Neural crest cell (in vitro differentiated cells): ENCODE data around the gene AOX1. TPM values are rescaled to one million over a fixed set of nuclear protein-coding genes. Genes with fewer than 3 reads are reported as not detected.

Experiments
- DNase-seq: peaks from one replicate; pipeline ENCODE4 v3.0.0; 2021; ENCODE audit warnings: low read depth, mixed read lengths, low spot score
- H3K27ac Mint-ChIP-seq: one replicate; pipeline ENCODE4 v1.8.0; 2021; ENCODE audit warnings: mild to moderate bottlenecking, mixed read lengths; ENCODE audit not compliant: unreplicated experiment
- H3K27me3 Mint-ChIP-seq: 2 replicates; pipeline ENCODE4 v1.8.0; 2021; ENCODE audit warnings: low read depth, mild to moderate bottlenecking, mixed read lengths
- H3K36me3 Mint-ChIP-seq: 2 replicates; pipeline ENCODE4 v1.8.0; 2021; ENCODE audit warnings: low read depth, mild to moderate bottlenecking, mixed read lengths
- H3K4me1 Mint-ChIP-seq: 2 replicates; pipeline ENCODE4 v1.8.0; 2021; ENCODE audit warnings: mixed read lengths
- H3K4me3 Mint-ChIP-seq: one replicate; pipeline ENCODE4 v1.8.0; 2021; ENCODE audit warnings: mild to moderate bottlenecking, mixed read lengths
- H3K9me3 Mint-ChIP-seq: 2 replicates; pipeline ENCODE4 v1.8.0; 2021; ENCODE audit warnings: mixed read lengths
- CTCF ChIP-seq: fragments of 200-600 bp; sonication (generic); conservative IDR thresholded peaks from 2 replicates; pipeline ENCODE4 v1.5.0; 2021; ENCODE audit warnings: antibody characterized with exemption, mild to moderate bottlenecking
- total RNA-seq: library from RNA; stranded (reverse); gene quantifications from 2 replicates; pipeline ENCODE4 v1.2.1, GENCODE V29; 2021

Gene AOX1
- total RNA-seq, 1 donor from 2014 or later: 4.3 TPM

- Mint-ChIP-seq H3K4me3 (no peak overlapping the region), H3K27me3 (no peaks in the 10 kb centered on the region), H3K27ac (no peak overlapping the region), H3K4me1 (no peaks in the 10 kb centered on the region), H3K36me3 (peaks cover 5% of the 10 kb centered on the region), H3K9me3 (peaks cover 6% of the 10 kb centered on the region)
- no peak for DNase-seq
- TF ChIP-seq CTCF: no peak
Measured at GRCh38 chr2:200687922-200688920, 102.4 kb downstream of the AOX1 start.

GRCh38 chr2:200689115-200689514, 103.3 kb downstream of the AOX1 start:
- H3K4me1 Mint-ChIP-seq: no peaks in the 10 kb centered on the region
- peaks cover 6% of the 10 kb centered on the region for H3K9me3 Mint-ChIP-seq
- no peak for TF ChIP-seq CTCF
- H3K27me3 Mint-ChIP-seq: no peaks in the 10 kb centered on the region
- H3K4me3 Mint-ChIP-seq: no peak overlapping the region
- H3K36me3 Mint-ChIP-seq: peaks cover 5% of the 10 kb centered on the region
- H3K27ac Mint-ChIP-seq: no peak overlapping the region
- no peak for DNase-seq

GRCh38 chr2:200693836-200694470, 108.1 kb downstream of the AOX1 start:
- no peak overlapping the region for H3K4me3 Mint-ChIP-seq
- no peak overlapping the region for H3K27ac Mint-ChIP-seq
- no peak for DNase-seq
- TF ChIP-seq CTCF: no peak
- H3K4me1 Mint-ChIP-seq: no peaks in the 10 kb centered on the region
- no peaks in the 10 kb centered on the region for H3K36me3 Mint-ChIP-seq
- H3K27me3 Mint-ChIP-seq: no peaks in the 10 kb centered on the region
- no peaks in the 10 kb centered on the region for H3K9me3 Mint-ChIP-seq

GRCh38 chr2:200695191-200695590, 109.4 kb downstream of the AOX1 start:
- H3K4me1 Mint-ChIP-seq: no peaks in the 10 kb centered on the region
- no peak for DNase-seq
- no peak overlapping the region for H3K27ac Mint-ChIP-seq
- no peaks in the 10 kb centered on the region for H3K9me3 Mint-ChIP-seq
- no peaks in the 10 kb centered on the region for H3K36me3 Mint-ChIP-seq
- no peak for TF ChIP-seq CTCF
- H3K27me3 Mint-ChIP-seq: no peaks in the 10 kb centered on the region
- no peak overlapping the region for H3K4me3 Mint-ChIP-seq

GRCh38 chr2:200695601-200696000, 109.8 kb downstream of the AOX1 start:
- Mint-ChIP-seq H3K27ac (no peak overlapping the region), H3K4me3 (no peak overlapping the region), H3K36me3 (no peaks in the 10 kb centered on the region), H3K4me1 (no peaks in the 10 kb centered on the region), H3K27me3 (no peaks in the 10 kb centered on the region), H3K9me3 (no peaks in the 10 kb centered on the region)
- DNase-seq: no peak
- TF ChIP-seq CTCF: no peak
